Nephron (organoid): ENCODE data around the gene PAQR8.
"Not testable (repeated sequence)": the region's sequence is repeated elsewhere in the genome, so short reads cannot be mapped to it uniquely, and the experiment has no call there.

Experiments used
- H3K27ac Mint-ChIP-seq, 3 experiments: 2 replicates each; pipeline ENCODE4 v1.8.0; 2020; ENCODE audit warnings: mixed read lengths in 3 of 3, mild to moderate bottlenecking in 2 of 3, moderate library complexity in 1 of 3
- H3K27me3 Mint-ChIP-seq: 2 replicates; pipeline ENCODE4 v1.8.0; 2021; ENCODE audit warnings: low read depth, mild to moderate bottlenecking, moderate library complexity, mixed read lengths
- H3K36me3 Mint-ChIP-seq: 2 replicates; pipeline ENCODE4 v1.8.0; 2020; ENCODE audit warnings: low read depth, mixed read lengths
- H3K4me1 Mint-ChIP-seq: 2 replicates; pipeline ENCODE4 v1.8.0; 2020; ENCODE audit warnings: mixed read lengths
- H3K4me3 Mint-ChIP-seq, 3 experiments: 2 replicates each; pipeline ENCODE4 v1.8.0; 2020; ENCODE audit warnings: mild to moderate bottlenecking in 3 of 3, mixed read lengths in 3 of 3, moderate library complexity in 2 of 3
- H3K9me3 Mint-ChIP-seq: 2 replicates; pipeline ENCODE4 v1.8.0; 2020; ENCODE audit warnings: mixed read lengths
- TF ChIP-seq, protein P1 (sequence below), 3 experiments: fragments of 200-600 bp; sonication (generic); IDR thresholded peaks; one replicate each; pipeline ENCODE4 v1.5.0; 2021; ENCODE audit warnings: antibody characterized with exemption in 3 of 3; ENCODE audit not compliant: unreplicated experiment in 3 of 3

The PAQR8 gene

DNA sequence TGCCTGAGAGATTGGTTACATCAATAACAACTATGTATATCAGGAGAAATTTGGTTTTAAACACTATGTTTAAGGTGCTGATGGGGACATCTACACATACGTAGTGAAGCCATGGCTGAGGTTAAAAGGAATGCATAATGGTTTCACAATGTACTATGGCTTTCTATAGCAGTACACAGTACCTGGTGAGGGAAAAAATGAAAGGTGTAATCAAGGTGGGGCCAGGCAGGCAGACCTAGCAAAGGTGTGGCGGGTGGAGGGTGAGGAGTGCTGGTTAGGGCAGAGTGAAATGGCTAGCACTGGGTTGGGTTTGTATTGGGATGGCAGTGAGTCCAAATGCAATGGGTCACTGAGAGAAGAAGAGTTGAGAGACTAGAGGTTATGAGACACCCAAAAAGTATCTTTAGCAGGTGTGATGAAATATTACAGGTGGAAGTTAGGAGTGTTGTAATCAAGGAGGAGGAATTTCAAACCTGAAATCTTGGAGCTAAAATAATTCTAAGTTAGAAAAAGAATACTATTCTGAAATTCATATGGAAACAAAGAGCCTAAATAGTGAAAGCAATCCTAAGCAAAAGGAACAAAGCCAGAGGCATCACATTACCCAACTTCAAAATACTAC, 22.3 kb downstream of the PAQR8 start:
- Mint-ChIP-seq H3K27me3 (no peaks in the 10 kb centered on the region), H3K27ac (no peak overlapping the region), H3K4me1 (no peaks in the 10 kb centered on the region), H3K9me3 (peaks cover 6% of the 10 kb centered on the region), H3K36me3 (peaks cover 18% of the 10 kb centered on the region), H3K4me3 (no peak overlapping the region)
- TF ChIP-seq, protein P1, sequence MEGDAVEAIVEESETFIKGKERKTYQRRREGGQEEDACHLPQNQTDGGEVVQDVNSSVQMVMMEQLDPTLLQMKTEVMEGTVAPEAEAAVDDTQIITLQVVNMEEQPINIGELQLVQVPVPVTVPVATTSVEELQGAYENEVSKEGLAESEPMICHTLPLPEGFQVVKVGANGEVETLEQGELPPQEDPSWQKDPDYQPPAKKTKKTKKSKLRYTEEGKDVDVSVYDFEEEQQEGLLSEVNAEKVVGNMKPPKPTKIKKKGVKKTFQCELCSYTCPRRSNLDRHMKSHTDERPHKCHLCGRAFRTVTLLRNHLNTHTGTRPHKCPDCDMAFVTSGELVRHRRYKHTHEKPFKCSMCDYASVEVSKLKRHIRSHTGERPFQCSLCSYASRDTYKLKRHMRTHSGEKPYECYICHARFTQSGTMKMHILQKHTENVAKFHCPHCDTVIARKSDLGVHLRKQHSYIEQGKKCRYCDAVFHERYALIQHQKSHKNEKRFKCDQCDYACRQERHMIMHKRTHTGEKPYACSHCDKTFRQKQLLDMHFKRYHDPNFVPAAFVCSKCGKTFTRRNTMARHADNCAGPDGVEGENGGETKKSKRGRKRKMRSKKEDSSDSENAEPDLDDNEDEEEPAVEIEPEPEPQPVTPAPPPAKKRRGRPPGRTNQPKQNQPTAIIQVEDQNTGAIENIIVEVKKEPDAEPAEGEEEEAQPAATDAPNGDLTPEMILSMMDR (IDR thresholded peaks at IDR 0.05; ENCODE audit: unreplicated experiment in 3 of 3) = no peak

DNA sequence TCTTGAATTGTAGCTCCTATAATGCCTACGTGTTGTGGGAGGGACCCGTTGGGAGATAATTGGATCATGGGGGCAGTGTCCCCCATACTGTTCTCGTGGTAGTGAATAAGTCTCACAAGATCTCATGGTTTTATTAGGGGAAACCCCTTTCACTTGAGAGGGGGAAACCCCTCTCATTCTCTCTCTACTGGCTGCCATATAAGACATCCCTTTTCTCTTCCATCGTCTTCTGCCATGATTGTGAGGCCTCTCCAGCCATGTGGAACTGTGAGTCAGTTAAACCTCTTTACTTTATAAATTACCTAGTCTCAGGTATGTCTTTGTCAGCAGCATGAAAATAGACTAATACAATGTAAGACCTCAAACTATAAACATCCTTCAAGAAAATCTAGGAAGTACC, 23.1 kb downstream of the PAQR8 start:
- no peak overlapping the region for H3K27ac Mint-ChIP-seq
- peaks cover 18% of the 10 kb centered on the region for H3K36me3 Mint-ChIP-seq
- no peak overlapping the region for H3K4me3 Mint-ChIP-seq
- peaks cover 6% of the 10 kb centered on the region for H3K9me3 Mint-ChIP-seq
- TF ChIP-seq, protein P1 (IDR thresholded peaks at IDR 0.05; ENCODE audit: unreplicated experiment in 3 of 3) = no peak
- no peaks in the 10 kb centered on the region for H3K27me3 Mint-ChIP-seq
- no peaks in the 10 kb centered on the region for H3K4me1 Mint-ChIP-seq

DNA sequence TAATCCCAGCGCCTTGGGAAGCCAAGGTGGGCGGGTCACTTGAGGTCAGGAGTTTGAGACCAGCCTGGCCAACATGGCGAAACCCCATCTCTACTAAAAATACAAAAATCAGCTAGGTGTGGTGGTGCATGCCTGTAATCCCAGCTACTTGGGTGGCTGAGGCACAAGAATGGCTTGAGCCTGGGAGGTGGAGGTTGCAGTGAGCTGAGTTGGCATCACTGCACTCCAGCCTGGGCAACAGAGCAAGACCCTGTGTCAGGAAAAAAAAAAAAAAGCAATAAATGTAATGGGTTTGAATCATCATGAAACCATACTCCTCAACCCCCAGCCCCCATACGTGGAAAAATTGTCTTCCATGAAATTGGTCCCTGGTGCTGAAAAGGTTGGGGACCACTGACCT, 26.2 kb downstream of the PAQR8 start:
- not testable (repeated sequence) for H3K4me1 Mint-ChIP-seq, H3K27me3 Mint-ChIP-seq, H3K4me3 Mint-ChIP-seq, H3K9me3 Mint-ChIP-seq, H3K27ac Mint-ChIP-seq
- H3K36me3 Mint-ChIP-seq = peaks cover 12% of the 10 kb centered on the region

DNA sequence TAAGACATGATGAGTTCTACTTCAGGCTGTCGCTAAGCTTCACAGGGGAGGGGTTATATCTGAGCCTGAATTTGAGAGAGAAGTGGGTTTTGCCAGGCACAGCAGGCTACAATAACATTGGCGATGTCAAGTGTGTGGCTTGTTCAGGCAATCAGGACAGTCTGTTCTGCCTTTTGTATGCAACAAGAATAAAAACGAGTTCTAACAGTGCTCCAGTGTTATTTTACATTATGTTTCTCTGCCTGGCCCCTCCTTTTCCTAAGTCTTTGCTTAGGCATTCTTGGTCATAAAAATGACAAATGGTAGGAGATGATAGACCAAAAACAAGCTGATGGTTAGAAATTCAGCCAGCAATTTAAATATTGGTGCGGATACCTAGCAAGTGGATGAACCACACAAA, 26.8 kb downstream of the PAQR8 start:
- Mint-ChIP-seq H3K4me3 (no peak overlapping the region), H3K9me3 (peaks cover 6% of the 10 kb centered on the region), H3K36me3 (peaks cover 12% of the 10 kb centered on the region), H3K27me3 (no peaks in the 10 kb centered on the region), H3K27ac (no peak overlapping the region), H3K4me1 (no peaks in the 10 kb centered on the region)
- TF ChIP-seq, protein P1 (IDR thresholded peaks at IDR 0.05; ENCODE audit: unreplicated experiment in 3 of 3) = no peak

DNA sequence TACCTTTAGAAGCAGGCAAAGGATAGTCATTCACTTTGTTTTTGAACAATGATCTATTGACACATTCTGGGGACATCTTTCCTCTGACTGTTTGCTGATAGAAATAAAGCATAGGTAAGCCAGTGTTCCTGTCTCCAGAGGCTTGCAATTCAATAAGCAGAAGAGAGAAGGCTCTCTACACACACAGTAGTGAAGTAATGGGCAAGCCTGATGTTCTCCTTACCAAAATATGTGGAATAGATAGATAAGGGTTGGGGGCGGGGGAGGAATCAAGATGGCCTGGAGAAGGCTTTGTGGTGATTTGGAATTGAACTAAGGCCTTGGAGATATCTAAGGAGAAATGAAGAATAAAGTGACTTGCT, 27.3 kb downstream of the PAQR8 start:
- TF ChIP-seq, protein P1 (IDR thresholded peaks at IDR 0.05; ENCODE audit: unreplicated experiment in 3 of 3) = no peak
- Mint-ChIP-seq H3K27ac (peak overlapping the region; percentile 67 to 89 (median 81)), H3K4me3 (no peak overlapping the region), H3K27me3 (no peaks in the 10 kb centered on the region), H3K4me1 (no peaks in the 10 kb centered on the region), H3K9me3 (peaks cover 6% of the 10 kb centered on the region), H3K36me3 (peaks cover 11% of the 10 kb centered on the region)

DNA sequence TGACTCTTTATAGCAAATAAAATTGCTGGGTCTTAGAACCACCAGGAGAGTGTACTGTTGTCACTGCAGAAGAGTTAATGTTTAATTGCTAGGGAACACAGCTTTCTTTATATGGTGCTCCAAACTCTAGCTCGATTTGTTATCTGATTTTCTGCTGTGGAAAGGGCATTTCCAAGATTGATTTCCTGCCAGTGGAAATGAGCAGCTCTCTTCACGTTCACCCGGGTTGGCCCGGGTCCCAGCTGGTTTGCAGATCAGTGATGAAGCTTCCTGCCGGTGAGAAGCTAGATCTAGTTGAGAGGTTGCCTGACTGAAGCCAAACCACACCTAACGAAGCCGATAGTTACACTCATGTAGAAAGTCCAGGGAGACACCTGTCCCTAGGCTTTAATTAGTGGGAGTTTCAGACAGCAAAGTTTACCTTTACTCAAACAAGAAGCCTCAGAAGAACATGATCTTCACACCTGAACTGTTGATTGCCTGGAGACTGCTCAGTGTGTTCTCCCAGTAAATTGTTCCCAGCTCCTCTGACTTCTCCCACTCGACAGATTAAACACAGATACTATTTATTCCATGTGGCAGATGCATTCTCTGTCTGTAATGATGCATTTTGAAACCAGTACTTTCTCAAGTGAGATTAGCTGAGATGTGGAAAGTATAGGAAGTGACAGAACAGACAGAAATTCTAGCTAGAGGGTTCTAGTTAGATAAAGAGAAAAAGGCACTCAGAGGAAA, 27.8 kb downstream of the PAQR8 start:
- TF ChIP-seq, protein P1 (IDR thresholded peaks at IDR 0.05; ENCODE audit: unreplicated experiment in 3 of 3) = no peak
- peak overlapping the region; percentile 67 to 89 (median 81) for H3K27ac Mint-ChIP-seq
- peaks cover 8% of the 10 kb centered on the region for H3K36me3 Mint-ChIP-seq
- H3K9me3 Mint-ChIP-seq = peaks cover 6% of the 10 kb centered on the region
- H3K4me1 Mint-ChIP-seq = no peaks in the 10 kb centered on the region
- H3K27me3 Mint-ChIP-seq = no peaks in the 10 kb centered on the region
- no peak overlapping the region for H3K4me3 Mint-ChIP-seq
